H1 (cell line): ENCODE measurements around the gene OAT. TPM values are rescaled to one million over a fixed set of nuclear protein-coding genes. Genes with fewer than 3 reads are reported as not detected.

Experiments used
- CTCF ChIA-PET: fragments of 300-600 bp; sonication (Branson Sonifier 250); formaldehyde crosslinking; loops from one replicate; lab custom pipeline; 2021; ENCODE audit not compliant: partially characterized antibody; lab: Charles Lee
- POLR2A ChIA-PET: fragments of 300-600 bp; sonication (Branson Sonifier 250); formaldehyde crosslinking; loops from one replicate; lab custom pipeline; 2021; ENCODE audit warnings: inconsistent platforms; ENCODE audit not compliant: partially characterized antibody; lab: Charles Lee
- DNase-seq, 2 experiments: peaks; one replicate each; pipeline versions ENCODE4 v3.0.0 to v3.0.0-alpha.2; 2010 to 2022; ENCODE audit warnings: low spot score in 2 of 2, low read depth in 1 of 2, mixed read lengths in 1 of 2
- FAIRE-seq: peaks from 2 replicates; lab custom pipeline; 2011; peaks lifted over from hg19 to GRCh38; lab: Jason Lieb, UNC
- H2AFZ ChIP-seq: 2 replicates; pipeline ENCODE4 v1.8.1; 2012; ENCODE audit warnings: low read length, inconsistent platforms
- H2AK5ac ChIP-seq: 2 replicates; pipeline ENCODE4 v1.6.1; 2013; ENCODE audit warnings: low read depth, low read length
- H2BK120ac ChIP-seq: replicated peaks from 2 replicates; pipeline ENCODE3; 2013; ENCODE audit warnings: low read depth, low read length, inconsistent platforms
- H2BK12ac ChIP-seq: 2 replicates; pipeline ENCODE4 v1.6.1; 2013; ENCODE audit warnings: low read depth, low read length
- H2BK15ac ChIP-seq: 2 replicates; pipeline ENCODE4 v1.6.1; 2013; ENCODE audit warnings: low read length
- H2BK20ac ChIP-seq: 2 replicates; pipeline ENCODE4 v1.6.1; 2013; ENCODE audit warnings: low read length
- H2BK5ac ChIP-seq: 2 replicates; pipeline ENCODE4 v1.6.1; 2013; ENCODE audit warnings: low read depth, low read length
- H3K14ac ChIP-seq: 2 replicates; pipeline ENCODE4 v1.6.1; 2013; ENCODE audit warnings: inconsistent platforms; ENCODE audit not compliant: insufficient read length
- H3K18ac ChIP-seq: 2 replicates; pipeline ENCODE4 v1.6.1; 2013; ENCODE audit warnings: low read length; ENCODE audit errors: extremely low read depth
- H3K23ac ChIP-seq: 2 replicates; pipeline ENCODE4 v1.6.1; 2013; ENCODE audit warnings: inconsistent platforms; ENCODE audit not compliant: insufficient read length
- H3K23me2 ChIP-seq: 2 replicates; pipeline ENCODE4 v1.6.1; 2013; ENCODE audit warnings: low read depth, low read length
- H3K27ac ChIP-seq: 2 replicates; pipeline ENCODE4 v1.6.1; 2011; ENCODE audit warnings: low read depth, low read length, inconsistent platforms
- H3K27me3 ChIP-seq, 4 experiments: replicated peaks in 1 of 4; 1 replicate in 1 of 4; 2 replicates in 3 of 4; pipeline versions ENCODE4 v1.6.1 to v1.8.1; 2011 to 2013; ENCODE audit warnings: low read length in 3 of 4, mild to moderate bottlenecking in 3 of 4, inconsistent platforms in 2 of 4, mixed read lengths in 2 of 4, moderate library complexity in 1 of 4; ENCODE audit not compliant: control insufficient read depth in 3 of 4, insufficient read depth in 3 of 4; ENCODE audit errors: extremely low read depth in 1 of 4
- H3K36me3 ChIP-seq, 4 experiments: 2 replicates each; pipeline versions ENCODE4 v1.6.1 to v1.8.1; 2011 to 2013; ENCODE audit warnings: mild to moderate bottlenecking in 4 of 4, low read length in 3 of 4, moderate library complexity in 2 of 4, control low read depth in 1 of 4, inconsistent platforms in 1 of 4; ENCODE audit not compliant: insufficient read depth in 4 of 4, control insufficient read depth in 2 of 4
- H3K4ac ChIP-seq: replicated peaks from 2 replicates; pipeline ENCODE3; 2013; ENCODE audit warnings: low read length, low read depth, mixed read lengths, inconsistent platforms; ENCODE audit not compliant: insufficient read length
- H3K4me1 ChIP-seq, 4 experiments: replicated peaks in 1 of 4; 1 replicate in 1 of 4; 2 replicates in 3 of 4; pipeline versions ENCODE4 v1.6.1 to v1.8.1; 2011 to 2013; ENCODE audit warnings: low read length in 3 of 4, inconsistent platforms in 2 of 4, mixed read lengths in 1 of 4; ENCODE audit not compliant: insufficient read depth in 4 of 4, control insufficient read depth in 3 of 4
- H3K4me2 ChIP-seq, 2 experiments: 2 replicates each; pipeline versions ENCODE4 v1.6.1 to v1.8.1; 2011 to 2013; ENCODE audit warnings: low read depth in 2 of 2, low read length in 2 of 2, control low read depth in 1 of 2, inconsistent platforms in 1 of 2, mild to moderate bottlenecking in 1 of 2; ENCODE audit not compliant: insufficient read depth in 1 of 2
- H3K4me3 ChIP-seq, 4 experiments: fragments of 200-600, 300-600 bp in 1 of 4; sonication (generic), shearing (Covaris generic), sonication (Bioruptor Twin) in 1 of 4; 2 replicates each; pipeline versions ENCODE4 v1.5.1 to v1.8.1; 2011 to 2016; ENCODE audit warnings: low read length in 4 of 4, low read depth in 3 of 4, control low read depth in 2 of 4, inconsistent platforms in 2 of 4, mild to moderate bottlenecking in 2 of 4, mixed read lengths in 1 of 4, moderate library complexity in 1 of 4; ENCODE audit not compliant: insufficient read depth in 2 of 4; ENCODE audit errors: extremely low read depth in 1 of 4
- H3K56ac ChIP-seq: replicated peaks from 2 replicates; pipeline ENCODE3; 2013; ENCODE audit warnings: low read depth, mild to moderate bottlenecking, mixed read lengths, low read length, inconsistent platforms; ENCODE audit not compliant: insufficient read length
- H3K79me1 ChIP-seq: 2 replicates; pipeline ENCODE4 v1.6.1; 2013; ENCODE audit warnings: low read depth, low read length, control low read depth
- H3K79me2 ChIP-seq, 2 experiments: 2 replicates each; pipeline versions ENCODE4 v1.6.1 to v1.8.1; 2012 to 2013; ENCODE audit warnings: low read length in 2 of 2, mild to moderate bottlenecking in 2 of 2, inconsistent platforms in 1 of 2; ENCODE audit not compliant: insufficient read depth in 2 of 2, control insufficient read depth in 1 of 2
- H3K9ac ChIP-seq, 4 experiments: replicated peaks in 1 of 4; 1 replicate in 1 of 4; 2 replicates in 3 of 4; pipeline versions ENCODE4 v1.6.1 to v1.8.1; 2011 to 2013; ENCODE audit warnings: low read depth in 3 of 4, low read length in 3 of 4, control low read depth in 2 of 4, mild to moderate bottlenecking in 2 of 4, moderate library complexity in 2 of 4, inconsistent platforms in 1 of 4; ENCODE audit errors: extremely low read depth in 1 of 4
- H3K9me3 ChIP-seq, 2 experiments: 2 replicates each; pipeline versions ENCODE4 v1.6.1 to v1.8.1; 2012 to 2013; ENCODE audit warnings: mild to moderate bottlenecking in 2 of 2, moderate library complexity in 2 of 2, control low read depth in 1 of 2, inconsistent platforms in 1 of 2, low read depth in 1 of 2, low read length in 1 of 2, mixed read lengths in 1 of 2; ENCODE audit not compliant: insufficient read depth in 2 of 2
- H4K20me1 ChIP-seq, 2 experiments: replicated peaks in 1 of 2; 2 replicates each; pipeline versions ENCODE3 to v1.8.1; 2011 to 2013; ENCODE audit warnings: inconsistent platforms in 2 of 2, low read length in 2 of 2, mild to moderate bottlenecking in 1 of 2; ENCODE audit not compliant: insufficient read depth in 2 of 2, control insufficient read depth in 1 of 2
- H4K5ac ChIP-seq: 2 replicates; pipeline ENCODE4 v1.6.1; 2013; ENCODE audit warnings: low read length, low read depth, mixed read lengths, inconsistent platforms; ENCODE audit not compliant: insufficient read length
- H4K8ac ChIP-seq: 2 replicates; pipeline ENCODE4 v1.8.0; 2013; ENCODE audit warnings: mild to moderate bottlenecking, moderate library complexity, low read length, inconsistent platforms; ENCODE audit not compliant: insufficient read depth; ENCODE audit errors: extremely low read depth
- H4K91ac ChIP-seq: replicated peaks from 2 replicates; pipeline ENCODE3; 2013; ENCODE audit warnings: low read length, mixed read lengths, inconsistent platforms; ENCODE audit not compliant: insufficient read length
- BCL11A ChIP-seq, 2 experiments: IDR thresholded peaks; one replicate each; pipeline ENCODE4 v1.6.1; 2011; ENCODE audit warnings: low read depth in 2 of 2, low read length in 2 of 2, mild to moderate bottlenecking in 2 of 2
- CBX5 ChIP-seq: fragments of 300-800, 300-1000 bp; sonication (generic); IDR thresholded peaks from 2 replicates; pipeline ENCODE4 v1.7.1; 2016; ENCODE audit warnings: antibody characterized with exemption, low read length, low read depth
- EZH2 ChIP-seq: fragments of 200-600 bp; sonication (generic); IDR thresholded peaks from 2 replicates; pipeline ENCODE4 v1.7.1; 2012; ENCODE audit warnings: low read depth, mild to moderate bottlenecking, moderate library complexity, low read length, inconsistent platforms; ENCODE audit not compliant: severe bottlenecking
- KDM4A ChIP-seq: IDR thresholded peaks from one replicate; pipeline ENCODE4 v1.7.1; 2012; ENCODE audit warnings: low read depth, mild to moderate bottlenecking, moderate library complexity, low read length, inconsistent platforms; ENCODE audit not compliant: severe bottlenecking
- PHF8 ChIP-seq: fragments of 200-600 bp; sonication (generic); conservative IDR thresholded peaks from 2 replicates; pipeline ENCODE4 v1.7.1; 2012; ENCODE audit warnings: low read depth, mild to moderate bottlenecking, inconsistent platforms, low read length, moderate library complexity
- SAP30 ChIP-seq: fragments of 300-600 bp; sonication (generic); IDR thresholded peaks from 2 replicates; pipeline ENCODE4 v1.7.1; 2012; ENCODE audit warnings: low read length, moderate library complexity, mild to moderate bottlenecking, inconsistent platforms; ENCODE audit not compliant: insufficient read depth, insufficient replicate concordance
- SP1 ChIP-seq: IDR thresholded peaks from 2 replicates; pipeline ENCODE4 v1.6.1; 2011; ENCODE audit warnings: low read depth, low read length
- TEAD4 ChIP-seq: IDR thresholded peaks from 2 replicates; pipeline ENCODE4 v1.6.1; 2012; ENCODE audit warnings: low read depth, low read length, inconsistent platforms, mixed read lengths
- ZNF274 ChIP-seq: IDR thresholded peaks from 2 replicates; pipeline ENCODE4 v1.7.0; 2012; ENCODE audit warnings: low read length, borderline replicate concordance; ENCODE audit errors: extremely low read depth
- WGBS, 2 experiments: shearing (Covaris generic) in 1 of 2; methylation state at CpG; one replicate each; pipeline versions ENCODE4 v1.1.6 to v1.1.7; 2013 to 2015; ENCODE audit warnings: low lambda C conversion rate in 2 of 2, mixed read lengths in 2 of 2, inconsistent platforms in 1 of 2, low coverage in 1 of 2, missing lambda C conversion rate in 1 of 2; ENCODE audit not compliant: insufficient replicate concordance in 2 of 2, insufficient coverage in 1 of 2, insufficient read length in 1 of 2; ENCODE audit errors: extremely low coverage in 1 of 2, missing lambda C conversion rate in 1 of 2; 5-methylcytosine and 5-hydroxymethylcytosine counted together
- polyA plus RNA-seq, 7 experiments: library from polyadenylated mRNA; depleted of rRNA in 3 of 7; stranded (reverse) in 5 of 7; unstranded in 2 of 7; fragments of >200 nt in 5 of 7; fragments of 200-250 nt in 2 of 7; gene quantifications; 1 replicate in 5 of 7; 2 replicates in 1 of 7; 4 replicates in 1 of 7; pipeline versions ENCODE4 v1.2.1 to v1.2.3, GENCODE V29; 2011 to 2013; ENCODE audit warnings: missing spikeins in 2 of 7, mixed read lengths in 2 of 7
- total RNA-seq: library from RNA; stranded (reverse); fragmentation: NEBNext Ultra II Directional; extraction: Animal tissue kit (Norgen Biotek cat#: 25700); gene quantifications from 2 replicates; pipeline ENCODE4 v1.2.1, GENCODE V29; 2021
- TF ChIP-seq, protein P1 (sequence below): IDR thresholded peaks from 2 replicates; pipeline ENCODE4 v1.6.1; 2011; ENCODE audit warnings: low read depth, mild to moderate bottlenecking, low read length; ENCODE audit not compliant: insufficient read depth

Gene OAT
- total and polyA plus RNA-seq, 2 of the 8 experiments (the other 6 are each of a cell fraction or from before 2014, with no cell fraction given) = 67.8 to 121 TPM

DNA sequence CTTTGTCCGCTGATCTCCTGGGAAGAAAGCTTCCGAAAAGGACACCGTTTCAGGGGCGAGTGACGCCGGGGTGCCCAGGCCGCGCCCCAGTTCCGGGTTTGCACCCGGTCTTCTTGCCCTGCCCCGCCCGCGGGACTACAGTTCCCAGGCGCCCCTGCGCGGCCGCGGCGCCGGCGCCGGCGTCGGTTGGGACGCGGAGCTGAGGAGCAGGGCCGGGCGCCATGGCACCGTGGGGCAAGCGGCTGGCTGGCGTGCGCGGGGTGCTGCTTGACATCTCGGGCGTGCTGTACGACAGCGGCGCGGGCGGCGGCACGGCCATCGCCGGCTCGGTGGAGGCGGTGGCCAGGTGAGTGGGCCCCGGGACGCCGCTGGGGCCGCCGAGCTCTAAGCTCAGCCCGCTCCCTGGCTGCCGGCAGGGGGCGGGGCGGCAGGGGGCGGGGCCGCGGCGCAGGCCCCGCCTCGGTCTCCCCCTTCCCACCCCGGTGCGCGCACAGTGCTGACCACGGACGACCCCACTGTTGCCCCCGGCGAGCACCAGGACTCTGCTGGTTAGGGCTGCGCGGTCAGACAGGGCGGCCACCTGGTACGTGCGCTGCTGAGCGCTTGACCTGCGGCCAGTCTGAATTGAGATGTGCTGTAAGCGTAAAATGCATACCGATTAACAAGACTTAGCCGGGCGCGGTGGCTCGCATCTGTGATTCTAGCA is 43.1 kb upstream of the OAT start, which contains the start of gene LHPP:
LHPP (plus strand) TSS at position 182 of the 706 bp plus-strand sequence; CDS start at position 222, 40 bp downstream.
- H3K14ac ChIP-seq = no peak within 1 kb of the TSS
- peak within 1 kb of the TSS; percentile 35 to 57 (median 43); a peak in 3 of 7 replicates for H3K9ac ChIP-seq
- H3K56ac ChIP-seq = peak within 1 kb of the TSS; percentile 33
- peak within 1 kb of the TSS; percentile 70; the same call in 1 of the 2 replicates for H2AFZ ChIP-seq
- peak in 1 of 2 experiments; percentile 92 for DNase-seq
- no peak for FAIRE-seq
- H3K36me3 ChIP-seq = no peaks in the 10 kb centered on the region
- peak within 1 kb of the TSS; percentile 97 for H4K91ac ChIP-seq
- WGBS, 2 experiments = 4% methylated on average over 57 of the region's 81 CpGs; no CpG with 5 or more reads in 1 of the 2 experiments
- no peak within 1 kb of the TSS for H2AK5ac ChIP-seq
- peaks cover 5% of the 10 kb centered on the region for H3K23me2 ChIP-seq
- peak within 1 kb of the TSS; percentile 92; the same call in 1 of the 2 replicates for H2BK15ac ChIP-seq
- no peaks in the 10 kb centered on the region; a peak in 1 of 4 replicates for H3K79me2 ChIP-seq
- H4K5ac ChIP-seq = peak within 1 kb of the TSS; percentile 96
- H3K23ac ChIP-seq = no peak within 1 kb of the TSS
- H3K4me2 ChIP-seq = peak within 1 kb of the TSS; percentile 59 to 64
- peak within 1 kb of the TSS; percentile 68; the same call in 1 of the 2 replicates for H2BK5ac ChIP-seq
- H3K18ac ChIP-seq = peak within 1 kb of the TSS; percentile 78
- peak within 1 kb of the TSS; percentile 69 to 91 (median 72) for H3K4me3 ChIP-seq
- peak within 1 kb of the TSS; percentile 35 for H3K4ac ChIP-seq
- H4K8ac ChIP-seq = peak within 1 kb of the TSS; percentile 45
- H4K20me1 ChIP-seq = peaks cover 0 to 4% of the 10 kb centered on the region in 2 experiments
- H2BK120ac ChIP-seq = no peak within 1 kb of the TSS
- peak within 1 kb of the TSS; percentile 51; the same call in 1 of the 2 replicates for H2BK20ac ChIP-seq
- POLR2A ChIA-PET = interaction anchor here (0.6 to 5.4 kb wide), 7 partner anchors 11 to 521 kb away, joined by 3 to 36 read pairs (median 4); partner anchors contain the start of genes NKX1-2 and OAT
- CTCF ChIA-PET = interaction anchor here (1.2 to 2.9 kb wide), 5 partner anchors 10 to 71 kb away, joined by 3 to 14 read pairs (median 4); partner anchors contain the start of gene NKX1-2
- H3K4me1 ChIP-seq = peaks cover 11 to 35% (median 22%) of the 10 kb centered on the region in 4 experiments
- H3K9me3 ChIP-seq = no peaks in the 10 kb centered on the region
- H3K79me1 ChIP-seq = no peaks in the 10 kb centered on the region
- H3K27ac ChIP-seq = no peak within 1 kb of the TSS; the same call in 1 of the 2 replicates
- H3K27me3 ChIP-seq = no peaks in the 10 kb centered on the region
- peak within 1 kb of the TSS; percentile 43; the same call in 1 of the 2 replicates for H2BK12ac ChIP-seq
- peak; percentile 81 for TF ChIP-seq KDM4A
- no peak for TF ChIP-seq TEAD4
- TF ChIP-seq, protein P1, sequence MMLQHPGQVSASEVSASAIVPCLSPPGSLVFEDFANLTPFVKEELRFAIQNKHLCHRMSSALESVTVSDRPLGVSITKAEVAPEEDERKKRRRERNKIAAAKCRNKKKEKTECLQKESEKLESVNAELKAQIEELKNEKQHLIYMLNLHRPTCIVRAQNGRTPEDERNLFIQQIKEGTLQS = peak; percentile 35; the same call in 1 of the 2 replicates
- no peak for TF ChIP-seq CBX5
- no peak for TF ChIP-seq ZNF274
- TF ChIP-seq SAP30 = no peak
- TF ChIP-seq BCL11A (IDR thresholded peaks at IDR 0.05; ENCODE audit: low read depth in 2 of 2, low read length in 2 of 2) = no peak
- TF ChIP-seq SP1 = no peak
- TF ChIP-seq PHF8 = peak; percentile 78
- no peak for TF ChIP-seq EZH2
